GM12872 (cell line): ENCODE measurements around the gene EPAS1.

ENCODE experiments used
- TF ChIP-seq, protein P1 (sequence below): IDR thresholded peaks from 3 replicates; pipeline ENCODE4 v1.5.1; 2011; ENCODE audit warnings: low read depth, mild to moderate bottlenecking, low read length, moderate library complexity; ENCODE audit not compliant: insufficient read depth

The EPAS1 gene

GRCh38 chr2:46337208-46337994 lies 40.2 kb downstream of the EPAS1 start:
- TF ChIP-seq, protein P1, sequence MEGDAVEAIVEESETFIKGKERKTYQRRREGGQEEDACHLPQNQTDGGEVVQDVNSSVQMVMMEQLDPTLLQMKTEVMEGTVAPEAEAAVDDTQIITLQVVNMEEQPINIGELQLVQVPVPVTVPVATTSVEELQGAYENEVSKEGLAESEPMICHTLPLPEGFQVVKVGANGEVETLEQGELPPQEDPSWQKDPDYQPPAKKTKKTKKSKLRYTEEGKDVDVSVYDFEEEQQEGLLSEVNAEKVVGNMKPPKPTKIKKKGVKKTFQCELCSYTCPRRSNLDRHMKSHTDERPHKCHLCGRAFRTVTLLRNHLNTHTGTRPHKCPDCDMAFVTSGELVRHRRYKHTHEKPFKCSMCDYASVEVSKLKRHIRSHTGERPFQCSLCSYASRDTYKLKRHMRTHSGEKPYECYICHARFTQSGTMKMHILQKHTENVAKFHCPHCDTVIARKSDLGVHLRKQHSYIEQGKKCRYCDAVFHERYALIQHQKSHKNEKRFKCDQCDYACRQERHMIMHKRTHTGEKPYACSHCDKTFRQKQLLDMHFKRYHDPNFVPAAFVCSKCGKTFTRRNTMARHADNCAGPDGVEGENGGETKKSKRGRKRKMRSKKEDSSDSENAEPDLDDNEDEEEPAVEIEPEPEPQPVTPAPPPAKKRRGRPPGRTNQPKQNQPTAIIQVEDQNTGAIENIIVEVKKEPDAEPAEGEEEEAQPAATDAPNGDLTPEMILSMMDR, result no peak

- TF ChIP-seq, protein P1, result no peak
These were observed 41.5 kb downstream of the EPAS1 start for GRCh38 chr2:46338674-46339073.

GRCh38 chr2:46339200-46339599 lies 42.0 kb downstream of the EPAS1 start:
- TF ChIP-seq, protein P1, result no peak

DNA sequence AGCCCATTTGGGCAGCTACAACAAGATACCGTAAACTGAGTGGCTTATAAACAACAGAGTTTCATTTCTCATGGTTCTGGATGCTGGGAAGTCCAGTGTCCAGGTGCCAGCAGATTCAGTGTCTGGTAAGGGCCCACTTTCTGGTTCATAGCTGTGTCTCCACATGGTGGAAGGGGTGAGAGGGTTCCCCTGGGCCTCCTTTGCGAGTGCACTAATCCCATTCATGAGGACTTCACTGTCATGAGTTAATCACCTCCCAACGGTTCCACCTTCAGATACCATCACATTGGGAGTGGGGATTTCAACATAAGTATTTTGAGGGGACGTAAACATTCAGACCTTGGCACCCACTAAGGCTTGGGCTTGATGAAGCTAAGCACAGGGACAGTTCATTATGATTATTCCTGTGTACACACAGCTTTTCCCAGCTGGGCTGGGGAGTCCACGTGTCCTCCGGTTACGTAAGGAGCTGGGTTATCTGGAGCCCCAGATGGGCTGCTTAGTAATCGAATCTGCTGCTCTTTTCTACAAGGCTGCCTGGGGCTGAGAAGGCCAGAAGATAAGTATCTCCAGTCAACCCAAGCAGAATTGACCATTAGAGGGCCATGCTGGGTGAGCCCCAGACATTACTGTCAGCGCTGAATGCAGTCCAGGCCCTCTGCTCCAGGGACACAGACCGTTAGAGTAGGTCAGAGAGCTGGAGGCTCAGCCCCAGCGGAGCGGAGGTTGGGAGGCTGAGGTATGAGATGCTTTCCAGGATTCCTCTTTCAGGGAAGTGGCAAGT lies 42.7 kb downstream of the EPAS1 start:
- TF ChIP-seq, protein P1, result no peak

- TF ChIP-seq, protein P1, result no peak
These were observed 43.7 kb downstream of the EPAS1 start for GRCh38 chr2:46340740-46341420.

DNA sequence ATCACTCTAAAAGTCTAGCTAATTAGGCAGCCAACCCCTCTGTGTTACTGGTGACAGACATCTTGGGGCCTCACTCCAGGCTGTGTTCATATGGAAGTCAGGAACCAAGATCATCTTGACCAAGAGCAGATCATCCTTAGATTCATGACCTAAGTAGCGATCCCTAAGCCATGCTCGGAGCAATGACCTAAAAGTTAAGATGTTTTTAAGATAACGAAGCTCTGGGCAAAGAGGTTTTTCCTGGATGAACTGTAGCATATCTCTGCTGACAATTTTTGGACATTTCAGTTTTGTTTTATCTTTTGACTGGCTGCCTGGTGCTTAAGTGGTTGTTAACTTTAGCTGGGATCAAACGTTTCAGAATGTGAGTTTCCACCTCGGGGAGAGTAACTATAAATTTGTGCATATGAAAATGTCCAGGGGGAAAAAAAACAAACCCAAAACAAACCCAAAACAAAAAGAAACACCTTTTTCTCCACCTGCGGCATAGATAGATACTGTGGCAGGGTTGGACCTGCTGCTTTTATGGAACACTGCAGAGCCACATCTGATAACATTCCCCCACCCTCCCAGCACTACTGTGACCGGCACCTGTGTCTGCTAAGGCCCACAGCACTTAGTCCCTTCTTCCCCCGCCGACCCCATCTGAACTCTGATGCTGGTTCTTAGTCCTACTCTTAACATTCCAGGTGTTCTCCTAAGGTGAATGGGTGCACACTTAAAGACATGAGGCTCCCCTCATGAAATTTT lies 45.5 kb downstream of the EPAS1 start:
- TF ChIP-seq, protein P1, result no peak
